Epithelial cell of proximal tubule (primary cell): ENCODE measurements around the gene MYEF2. TPM values are rescaled to one million over a fixed set of nuclear protein-coding genes. Genes with fewer than 3 reads are reported as not detected.

Source experiments
- DNase-seq: peaks from one replicate; pipeline ENCODE4 v3.0.0-alpha.2; 2011; ENCODE audit warnings: low read depth
- H3K4me3 ChIP-seq: 2 replicates; pipeline ENCODE4 v1.5.1; 2011; ENCODE audit warnings: low read depth, mild to moderate bottlenecking, low read length
- total RNA-seq: library from RNA; depleted of rRNA; stranded (reverse); fragments of >200 nt; gene quantifications from 2 replicates; pipeline ENCODE4 v1.2.3, GENCODE V29; 2015
- TF ChIP-seq, protein P1 (sequence below): conservative IDR thresholded peaks from 2 replicates; pipeline ENCODE4 v1.5.1; 2012; ENCODE audit warnings: low read depth, mild to moderate bottlenecking, low read length

Gene MYEF2
- total RNA-seq, 1 donor from 2014 or later, result 55.1 TPM

DNA sequence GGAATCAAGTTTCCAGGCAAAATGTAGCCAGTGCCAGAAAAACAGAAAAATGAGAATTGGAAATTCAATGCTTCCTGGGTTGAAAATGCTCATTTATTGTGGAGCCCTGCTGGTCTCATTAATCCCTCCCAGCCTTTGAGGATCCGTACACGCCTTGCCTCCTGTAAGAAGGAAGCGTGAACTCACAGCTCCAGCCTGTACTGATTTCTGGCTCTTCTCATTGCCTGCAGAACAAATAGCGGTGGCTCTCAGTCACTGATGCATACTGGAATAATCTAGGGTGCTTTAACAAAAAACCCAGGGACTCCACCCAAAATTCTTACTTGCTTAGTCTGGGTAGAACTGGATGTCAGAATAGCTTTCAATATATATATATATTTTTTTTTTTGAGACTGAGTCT, 86.6 kb downstream of the MYEF2 start:
- DNase-seq, result no peak
- TF ChIP-seq, protein P1, sequence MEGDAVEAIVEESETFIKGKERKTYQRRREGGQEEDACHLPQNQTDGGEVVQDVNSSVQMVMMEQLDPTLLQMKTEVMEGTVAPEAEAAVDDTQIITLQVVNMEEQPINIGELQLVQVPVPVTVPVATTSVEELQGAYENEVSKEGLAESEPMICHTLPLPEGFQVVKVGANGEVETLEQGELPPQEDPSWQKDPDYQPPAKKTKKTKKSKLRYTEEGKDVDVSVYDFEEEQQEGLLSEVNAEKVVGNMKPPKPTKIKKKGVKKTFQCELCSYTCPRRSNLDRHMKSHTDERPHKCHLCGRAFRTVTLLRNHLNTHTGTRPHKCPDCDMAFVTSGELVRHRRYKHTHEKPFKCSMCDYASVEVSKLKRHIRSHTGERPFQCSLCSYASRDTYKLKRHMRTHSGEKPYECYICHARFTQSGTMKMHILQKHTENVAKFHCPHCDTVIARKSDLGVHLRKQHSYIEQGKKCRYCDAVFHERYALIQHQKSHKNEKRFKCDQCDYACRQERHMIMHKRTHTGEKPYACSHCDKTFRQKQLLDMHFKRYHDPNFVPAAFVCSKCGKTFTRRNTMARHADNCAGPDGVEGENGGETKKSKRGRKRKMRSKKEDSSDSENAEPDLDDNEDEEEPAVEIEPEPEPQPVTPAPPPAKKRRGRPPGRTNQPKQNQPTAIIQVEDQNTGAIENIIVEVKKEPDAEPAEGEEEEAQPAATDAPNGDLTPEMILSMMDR, result no peak
- H3K4me3 ChIP-seq, result no peak overlapping the region

DNA sequence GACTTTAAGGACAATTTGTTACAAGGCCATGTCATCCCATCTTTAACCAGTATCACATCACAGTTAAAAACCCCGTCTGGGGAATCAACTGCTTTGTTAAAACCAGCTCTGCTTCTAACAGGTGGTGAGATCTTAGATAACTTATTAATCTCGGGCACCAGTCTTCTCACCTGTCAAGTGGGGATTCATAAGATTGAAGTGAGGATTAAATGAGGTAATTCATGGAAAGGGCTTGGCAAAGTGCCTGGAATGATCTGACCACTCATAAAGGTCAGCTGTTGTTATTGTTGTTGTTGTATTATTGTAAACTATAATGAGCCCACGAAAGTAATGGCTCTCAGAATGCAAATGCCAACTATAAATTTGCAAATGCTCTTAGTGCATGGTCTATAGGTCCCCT, 87.4 kb downstream of the MYEF2 start:
- no peak overlapping the region for H3K4me3 ChIP-seq
- TF ChIP-seq, protein P1, result no peak
- no peak for DNase-seq

DNA sequence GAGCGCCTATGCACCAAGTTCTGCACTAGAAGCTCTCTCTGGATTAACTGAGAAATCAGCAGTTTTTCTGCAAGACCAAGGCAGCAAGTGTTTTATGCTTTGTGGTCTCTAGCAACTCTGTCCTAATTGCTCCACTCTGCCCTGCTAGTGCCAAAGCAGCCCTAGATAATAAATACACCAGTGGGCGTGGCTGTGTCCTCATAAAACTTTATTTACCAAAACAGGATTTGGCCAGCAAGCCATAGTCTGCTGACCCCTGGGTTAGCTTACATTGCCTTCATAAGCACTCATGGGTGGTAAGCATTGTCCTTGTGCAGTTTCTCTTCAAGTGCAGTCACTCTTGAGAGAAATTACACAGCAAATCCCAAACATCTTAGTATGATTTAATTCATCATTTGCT, 88.0 kb downstream of the MYEF2 start:
- TF ChIP-seq, protein P1, result no peak
- DNase-seq, result no peak
- H3K4me3 ChIP-seq, result no peak overlapping the region

DNA sequence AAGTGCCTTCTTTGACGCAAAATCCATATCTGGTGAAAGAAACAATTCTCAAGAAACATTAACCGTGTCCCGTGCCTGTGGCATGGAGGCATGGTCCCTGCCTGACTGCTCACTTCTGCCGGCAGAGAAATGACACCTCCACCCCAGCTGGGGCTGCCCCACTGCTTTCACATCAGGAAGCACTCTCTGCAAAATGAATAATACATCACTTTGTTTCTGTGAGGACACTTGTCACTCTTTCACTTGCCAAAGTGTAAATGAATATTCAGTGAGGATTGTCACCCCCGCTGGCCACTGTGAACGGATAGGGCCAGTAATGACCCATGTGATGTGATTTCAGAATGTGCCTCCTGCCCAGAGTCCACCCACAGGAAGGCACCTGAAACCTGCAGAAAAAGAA, 88.4 kb downstream of the MYEF2 start:
- TF ChIP-seq, protein P1, result no peak
- no peak overlapping the region for H3K4me3 ChIP-seq
- DNase-seq, result no peak

DNA sequence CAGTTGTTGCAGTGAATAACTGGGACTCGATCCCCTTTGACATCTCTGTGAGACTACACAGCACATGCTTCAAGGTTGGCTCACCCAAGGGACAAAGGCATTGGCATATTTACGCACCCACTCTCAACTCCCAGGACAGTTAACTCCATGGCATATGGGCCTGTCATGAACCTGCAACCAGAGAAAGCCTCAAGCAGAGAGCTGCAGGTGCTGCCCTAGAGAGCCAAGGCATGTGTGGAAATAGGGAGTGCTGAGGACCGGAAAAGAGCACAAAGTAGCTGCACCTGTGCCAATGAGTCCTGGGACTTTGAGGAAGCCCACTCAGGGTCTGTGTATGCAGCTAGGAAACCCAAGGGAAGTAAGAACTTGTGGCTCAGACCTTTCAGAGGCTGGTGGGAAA, 90.3 kb downstream of the MYEF2 start:
- TF ChIP-seq, protein P1, result no peak
- DNase-seq, result no peak
- H3K4me3 ChIP-seq, result no peak overlapping the region

DNA sequence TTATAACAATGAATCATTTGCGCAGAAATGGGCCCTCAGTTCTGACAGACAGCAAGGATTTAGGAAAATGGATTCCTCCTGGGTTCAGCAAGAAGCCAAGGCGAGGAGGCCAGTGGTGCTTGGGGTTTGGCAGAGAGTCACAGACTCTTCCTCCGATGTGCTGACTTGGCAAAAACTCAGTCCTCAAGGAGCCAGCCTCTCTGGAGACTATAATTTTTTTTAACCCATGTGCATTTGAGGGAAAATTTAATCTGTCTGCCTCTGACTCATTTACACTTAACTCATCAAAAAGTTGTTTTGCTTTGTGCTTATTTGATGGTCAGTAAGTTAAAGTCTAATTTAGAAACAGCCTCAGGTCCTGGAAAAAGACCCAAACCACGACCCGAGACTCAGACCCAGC, 91.5 kb downstream of the MYEF2 start:
- DNase-seq, result no peak
- no peak overlapping the region for H3K4me3 ChIP-seq
- TF ChIP-seq, protein P1, result no peak

DNA sequence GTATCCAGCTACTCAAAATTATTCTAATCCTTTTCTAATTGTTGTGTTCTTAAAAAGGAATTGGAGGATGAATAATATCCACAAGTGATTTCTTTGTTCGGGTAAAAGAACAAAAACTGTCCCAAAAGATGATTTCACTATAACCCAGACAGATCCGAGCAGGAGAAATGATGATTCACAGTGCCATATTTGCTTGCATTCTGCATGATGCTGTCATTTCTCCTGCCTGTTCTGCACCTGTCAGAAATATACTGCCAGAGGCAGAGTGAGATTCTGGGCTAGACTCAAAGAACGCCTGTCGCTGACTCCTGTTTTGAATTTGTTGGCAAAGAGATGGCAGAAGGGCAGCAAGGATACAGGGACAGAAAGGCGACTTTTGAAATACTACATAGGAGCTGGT, 92.0 kb downstream of the MYEF2 start:
- H3K4me3 ChIP-seq, result no peak overlapping the region
- TF ChIP-seq, protein P1, result no peak
- no peak for DNase-seq
